Ishikawa (cell line): ENCODE measurements around the gene RHBDD1.

Source experiments
- CEBPB ChIP-seq: IDR thresholded peaks from 2 replicates; pipeline ENCODE4 v1.6.1; 2012
- CREB1 ChIP-seq: IDR thresholded peaks from 2 replicates; pipeline ENCODE4 v1.6.1; 2012; ENCODE audit warnings: low read depth
- EGR1 ChIP-seq: IDR thresholded peaks from 2 replicates; pipeline ENCODE4 v1.6.1; 2012
- EP300 ChIP-seq: IDR thresholded peaks from 2 replicates; pipeline ENCODE4 v1.6.1; 2012; ENCODE audit warnings: borderline replicate concordance
- FOXM1 ChIP-seq: IDR thresholded peaks from 2 replicates; pipeline ENCODE4 v1.6.1; 2012; ENCODE audit warnings: low read depth, borderline replicate concordance
- NFIC ChIP-seq: IDR thresholded peaks from 2 replicates; pipeline ENCODE4 v1.6.1; 2012
- RAD21 ChIP-seq: IDR thresholded peaks from 2 replicates; pipeline ENCODE4 v1.6.1; 2012; ENCODE audit warnings: low read depth
- TAF1 ChIP-seq: IDR thresholded peaks from 2 replicates; pipeline ENCODE4 v1.6.1; 2012; ENCODE audit warnings: low read depth, mild to moderate bottlenecking
- TCF12 ChIP-seq: IDR thresholded peaks from 2 replicates; pipeline ENCODE4 v1.6.1; 2012; ENCODE audit warnings: low read depth
- TEAD4 ChIP-seq: IDR thresholded peaks from 2 replicates; pipeline ENCODE4 v1.6.1; 2012
- USF1 ChIP-seq: IDR thresholded peaks from 2 replicates; pipeline ENCODE4 v1.6.1; 2012
- YY1 ChIP-seq: IDR thresholded peaks from 2 replicates; pipeline ENCODE4 v1.6.1; 2012; ENCODE audit warnings: low read depth
- ZBTB7A ChIP-seq: IDR thresholded peaks from 2 replicates; pipeline ENCODE4 v1.6.1; 2012; ENCODE audit warnings: low read depth
- TF ChIP-seq, protein P1 (sequence below): IDR thresholded peaks from 2 replicates; pipeline ENCODE4 v1.6.1; 2012; ENCODE audit warnings: low read depth, mild to moderate bottlenecking
- TF ChIP-seq, protein P2 (sequence below): IDR thresholded peaks from 2 replicates; pipeline ENCODE4 v1.6.1; 2012

The RHBDD1 gene

DNA sequence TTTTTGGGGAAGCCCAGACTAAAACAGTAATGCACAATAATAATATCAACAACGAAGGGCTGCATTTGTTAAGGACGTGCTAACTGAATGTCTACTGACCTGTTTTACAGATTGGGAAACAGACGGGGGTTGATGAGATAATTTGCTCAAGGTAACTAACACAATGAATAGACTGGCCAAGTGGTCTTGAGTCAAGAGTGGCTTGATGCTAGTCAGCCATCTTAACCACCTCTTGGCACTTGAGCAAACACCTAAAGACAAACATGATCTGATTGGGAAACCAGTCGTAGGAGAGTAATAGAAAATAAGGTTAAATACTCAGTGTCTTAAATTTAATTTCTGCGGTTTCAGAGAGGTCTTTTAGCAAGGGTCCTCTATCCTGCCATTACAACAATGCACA lies 14.2 kb downstream of the RHBDD1 start:
- TF ChIP-seq TAF1 (no peak), CEBPB (no peak), TCF12 (no peak), FOXM1 (no peak), TEAD4 (no peak), USF1 (no peak), YY1 (no peak), ZBTB7A (no peak), CREB1 (no peak), RAD21 (no peak), EGR1 (no peak), EP300 (no peak)
- TF ChIP-seq, protein P1, sequence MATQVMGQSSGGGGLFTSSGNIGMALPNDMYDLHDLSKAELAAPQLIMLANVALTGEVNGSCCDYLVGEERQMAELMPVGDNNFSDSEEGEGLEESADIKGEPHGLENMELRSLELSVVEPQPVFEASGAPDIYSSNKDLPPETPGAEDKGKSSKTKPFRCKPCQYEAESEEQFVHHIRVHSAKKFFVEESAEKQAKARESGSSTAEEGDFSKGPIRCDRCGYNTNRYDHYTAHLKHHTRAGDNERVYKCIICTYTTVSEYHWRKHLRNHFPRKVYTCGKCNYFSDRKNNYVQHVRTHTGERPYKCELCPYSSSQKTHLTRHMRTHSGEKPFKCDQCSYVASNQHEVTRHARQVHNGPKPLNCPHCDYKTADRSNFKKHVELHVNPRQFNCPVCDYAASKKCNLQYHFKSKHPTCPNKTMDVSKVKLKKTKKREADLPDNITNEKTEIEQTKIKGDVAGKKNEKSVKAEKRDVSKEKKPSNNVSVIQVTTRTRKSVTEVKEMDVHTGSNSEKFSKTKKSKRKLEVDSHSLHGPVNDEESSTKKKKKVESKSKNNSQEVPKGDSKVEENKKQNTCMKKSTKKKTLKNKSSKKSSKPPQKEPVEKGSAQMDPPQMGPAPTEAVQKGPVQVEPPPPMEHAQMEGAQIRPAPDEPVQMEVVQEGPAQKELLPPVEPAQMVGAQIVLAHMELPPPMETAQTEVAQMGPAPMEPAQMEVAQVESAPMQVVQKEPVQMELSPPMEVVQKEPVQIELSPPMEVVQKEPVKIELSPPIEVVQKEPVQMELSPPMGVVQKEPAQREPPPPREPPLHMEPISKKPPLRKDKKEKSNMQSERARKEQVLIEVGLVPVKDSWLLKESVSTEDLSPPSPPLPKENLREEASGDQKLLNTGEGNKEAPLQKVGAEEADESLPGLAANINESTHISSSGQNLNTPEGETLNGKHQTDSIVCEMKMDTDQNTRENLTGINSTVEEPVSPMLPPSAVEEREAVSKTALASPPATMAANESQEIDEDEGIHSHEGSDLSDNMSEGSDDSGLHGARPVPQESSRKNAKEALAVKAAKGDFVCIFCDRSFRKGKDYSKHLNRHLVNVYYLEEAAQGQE, result no peak

GRCh38 chr2:226855787-226856186 lies 19.9 kb downstream of the RHBDD1 start:
- TF ChIP-seq RAD21 (no peak), NFIC (no peak), TCF12 (no peak), ZBTB7A (no peak), TEAD4 (no peak), EP300 (no peak), YY1 (no peak), FOXM1 (no peak), CREB1 (no peak), USF1 (no peak), EGR1 (no peak), TAF1 (no peak), CEBPB (no peak)
- TF ChIP-seq, protein P2, sequence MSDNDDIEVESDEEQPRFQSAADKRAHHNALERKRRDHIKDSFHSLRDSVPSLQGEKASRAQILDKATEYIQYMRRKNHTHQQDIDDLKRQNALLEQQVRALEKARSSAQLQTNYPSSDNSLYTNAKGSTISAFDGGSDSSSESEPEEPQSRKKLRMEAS, result no peak
- TF ChIP-seq, protein P1, result no peak

- TF ChIP-seq, protein P1, result no peak
- no peak for TF ChIP-seq TAF1
- no peak for TF ChIP-seq CEBPB
- TF ChIP-seq TCF12, result no peak
- no peak for TF ChIP-seq EGR1
- no peak for TF ChIP-seq NFIC
- TF ChIP-seq USF1, result no peak
These were observed 24.2 kb downstream of the RHBDD1 start for GRCh38 chr2:226860087-226860486.

- no peak for TF ChIP-seq EGR1
- TF ChIP-seq NFIC, result no peak
- TF ChIP-seq TCF12, result no peak
These were observed 26.8 kb downstream of the RHBDD1 start for GRCh38 chr2:226862623-226863022.

DNA sequence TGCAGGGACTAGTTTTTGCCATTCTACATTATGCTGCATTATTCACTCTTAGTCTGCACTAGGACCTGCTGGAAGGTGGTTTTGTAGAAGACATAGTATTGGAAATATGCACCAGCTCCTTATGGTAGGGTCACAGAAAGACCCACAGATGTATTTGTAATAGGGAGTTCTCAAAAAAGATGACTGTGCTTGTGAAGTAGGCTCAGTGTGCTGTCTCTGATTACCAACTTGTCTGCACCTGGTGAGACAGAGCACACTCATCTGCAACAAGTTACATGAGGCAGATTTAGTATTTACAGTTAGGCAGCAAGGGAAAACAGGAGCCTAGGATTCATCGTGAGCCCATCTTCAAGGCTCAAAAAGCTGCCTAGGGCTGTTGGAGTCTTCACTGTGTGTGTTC lies 29.4 kb downstream of the RHBDD1 start:
- no peak for TF ChIP-seq CEBPB
- TF ChIP-seq CREB1, result no peak
- TF ChIP-seq, protein P1, result no peak
- TF ChIP-seq YY1, result no peak
- TF ChIP-seq TEAD4, result no peak
- TF ChIP-seq EP300, result no peak
- TF ChIP-seq ZBTB7A, result no peak
- no peak for TF ChIP-seq TAF1
- no peak for TF ChIP-seq RAD21
- no peak for TF ChIP-seq TCF12
- TF ChIP-seq, protein P2, result no peak
- no peak for TF ChIP-seq NFIC
- no peak for TF ChIP-seq FOXM1
- TF ChIP-seq EGR1, result no peak
- no peak for TF ChIP-seq USF1
